Hepatocyte (in vitro differentiated cells): Measurements from ENCODE around the gene NARS2. TPM values are rescaled to one million over a fixed set of nuclear protein-coding genes. Genes with fewer than 3 reads are reported as not detected.
A peak's percentile ranks its signal among the peaks of the same experiment; 100 is the strongest.

ENCODE experiments used
- DNase-seq: peaks from one replicate; pipeline ENCODE4 v3.0.0-alpha.2; 2016; ENCODE audit warnings: low spot score
- H2AFZ ChIP-seq: fragments of 200-600 bp; sonication (generic); 2 replicates; pipeline ENCODE4 v1.6.0; 2016; ENCODE audit warnings: antibody characterized with exemption, mild to moderate bottlenecking
- H3K27ac ChIP-seq: fragments of 200-600 bp; sonication (generic); 2 replicates; pipeline ENCODE4 v1.5.1; 2016; ENCODE audit warnings: mild to moderate bottlenecking
- H3K27me3 ChIP-seq: fragments of 200-600 bp; sonication (generic); 2 replicates; pipeline ENCODE4 v1.6.1; 2016
- H3K36me3 ChIP-seq: fragments of 200-600 bp; sonication (generic); replicated peaks from 2 replicates; pipeline ENCODE4 v1.5.1; 2016; ENCODE audit warnings: low read depth; ENCODE audit not compliant: insufficient read depth
- H3K4me1 ChIP-seq: fragments of 200-600 bp; sonication (generic); 2 replicates; pipeline ENCODE4 v1.5.1; 2016; ENCODE audit warnings: mild to moderate bottlenecking, moderate library complexity; ENCODE audit not compliant: insufficient read depth
- H3K4me2 ChIP-seq: fragments of 200-600 bp; sonication (generic); 2 replicates; pipeline ENCODE4 v1.6.0; 2016
- H3K4me3 ChIP-seq: fragments of 200-600 bp; sonication (generic); 2 replicates; pipeline ENCODE4 v1.5.1; 2016; ENCODE audit warnings: mild to moderate bottlenecking
- H3K79me2 ChIP-seq: fragments of 200-600 bp; sonication (generic); 2 replicates; pipeline ENCODE4 v1.6.0; 2017; ENCODE audit warnings: mild to moderate bottlenecking
- H3K9me2 ChIP-seq: fragments of 200-600 bp; sonication (generic); replicated peaks from 2 replicates; pipeline ENCODE4 v1.6.0; 2017; ENCODE audit warnings: mild to moderate bottlenecking; ENCODE audit not compliant: insufficient read depth
- H3K9me3 ChIP-seq: fragments of 200-600 bp; sonication (generic); 2 replicates; pipeline ENCODE4 v1.5.1; 2016; ENCODE audit warnings: low read depth, mild to moderate bottlenecking
- H4K20me1 ChIP-seq: fragments of 200-600 bp; sonication (generic); 2 replicates; pipeline ENCODE4 v1.6.0; 2016; ENCODE audit warnings: mild to moderate bottlenecking; ENCODE audit not compliant: insufficient read depth, poor library complexity, severe bottlenecking
- EZH2 ChIP-seq: fragments of 200-600 bp; sonication (generic); IDR thresholded peaks from 2 replicates; pipeline ENCODE4 v1.6.1; 2016; ENCODE audit warnings: antibody characterized with exemption, mild to moderate bottlenecking, borderline replicate concordance
- EZH2phosphoT487 ChIP-seq: fragments of 200-600 bp; sonication (generic); IDR thresholded peaks from one replicate; pipeline ENCODE4 v1.6.1; 2018; ENCODE audit warnings: antibody characterized with exemption, mild to moderate bottlenecking, low read depth, moderate library complexity; ENCODE audit not compliant: unreplicated experiment, severe bottlenecking
- WGBS: methylation state at CpG from one replicate; pipeline ENCODE4 v1.1.6; 2016; ENCODE audit warnings: low lambda C conversion rate; ENCODE audit errors: missing lambda C conversion rate; 5-methylcytosine and 5-hydroxymethylcytosine counted together
- polyA plus RNA-seq: library from polyadenylated mRNA; unstranded; fragments of >200 nt; fragmentation: Nextera tagmentation; extraction: Ambion mirVana; gene quantifications from 2 replicates; pipeline ENCODE4 v1.2.1, GENCODE V29; 2016
- total RNA-seq: library from RNA; depleted of rRNA; stranded (reverse); fragments of >200 nt; gene quantifications from 2 replicates; pipeline ENCODE4 v1.2.3, GENCODE V29; 2014
- TF ChIP-seq, protein P1 (sequence below): fragments of 200-600 bp; sonication (generic); IDR thresholded peaks from 2 replicates; pipeline ENCODE4 v1.5.1; 2016; ENCODE audit warnings: antibody characterized with exemption, mild to moderate bottlenecking; ENCODE audit not compliant: poor library complexity

NARS2 gene
- total and polyA plus RNA-seq, 2 experiments from 2014 or later: 17.5 to 19.1 TPM

GRCh38 chr11:78449866-78450265 lies 124.8 kb downstream of the NARS2 start:
- Histone ChIP-seq H3K9me3 (no peaks in the 10 kb centered on the region), H3K36me3 (no peaks in the 10 kb centered on the region), H2AFZ (no peak overlapping the region), H3K79me2 (no peaks in the 10 kb centered on the region), H3K27ac (no peak overlapping the region), H3K27me3 (no peaks in the 10 kb centered on the region), H3K4me1 (no peaks in the 10 kb centered on the region), H3K4me2 (no peak overlapping the region), H3K9me2 (no peaks in the 10 kb centered on the region), H3K4me3 (no peak overlapping the region), H4K20me1 (no peaks in the 10 kb centered on the region)
- TF ChIP-seq EZH2phosphoT487: no peak
- TF ChIP-seq, protein P1, sequence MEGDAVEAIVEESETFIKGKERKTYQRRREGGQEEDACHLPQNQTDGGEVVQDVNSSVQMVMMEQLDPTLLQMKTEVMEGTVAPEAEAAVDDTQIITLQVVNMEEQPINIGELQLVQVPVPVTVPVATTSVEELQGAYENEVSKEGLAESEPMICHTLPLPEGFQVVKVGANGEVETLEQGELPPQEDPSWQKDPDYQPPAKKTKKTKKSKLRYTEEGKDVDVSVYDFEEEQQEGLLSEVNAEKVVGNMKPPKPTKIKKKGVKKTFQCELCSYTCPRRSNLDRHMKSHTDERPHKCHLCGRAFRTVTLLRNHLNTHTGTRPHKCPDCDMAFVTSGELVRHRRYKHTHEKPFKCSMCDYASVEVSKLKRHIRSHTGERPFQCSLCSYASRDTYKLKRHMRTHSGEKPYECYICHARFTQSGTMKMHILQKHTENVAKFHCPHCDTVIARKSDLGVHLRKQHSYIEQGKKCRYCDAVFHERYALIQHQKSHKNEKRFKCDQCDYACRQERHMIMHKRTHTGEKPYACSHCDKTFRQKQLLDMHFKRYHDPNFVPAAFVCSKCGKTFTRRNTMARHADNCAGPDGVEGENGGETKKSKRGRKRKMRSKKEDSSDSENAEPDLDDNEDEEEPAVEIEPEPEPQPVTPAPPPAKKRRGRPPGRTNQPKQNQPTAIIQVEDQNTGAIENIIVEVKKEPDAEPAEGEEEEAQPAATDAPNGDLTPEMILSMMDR: no peak
- no peak for TF ChIP-seq EZH2
- DNase-seq: no peak
- WGBS: 89% methylated on average over 4 of the region's 4 CpGs

DNA sequence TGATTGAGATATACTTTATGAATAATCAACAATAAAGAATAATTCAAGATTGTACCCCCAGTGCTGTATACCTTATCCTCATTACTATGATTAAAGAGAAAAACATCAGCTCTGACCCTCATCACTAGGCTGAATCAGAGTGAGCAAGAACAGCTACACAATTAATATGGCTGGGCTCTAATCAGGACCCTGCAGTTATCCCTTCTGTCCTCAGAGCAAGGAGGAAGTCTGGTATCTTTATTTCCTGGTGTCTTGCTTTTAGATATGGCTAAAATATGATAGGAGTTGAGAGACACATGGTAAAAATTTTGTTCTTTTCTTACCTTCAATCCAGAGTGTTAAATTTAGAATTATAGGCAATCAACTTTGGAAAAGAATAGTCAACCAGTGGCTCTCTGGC lies 128.5 kb downstream of the NARS2 start:
- Histone ChIP-seq H3K27ac (no peak overlapping the region), H3K4me1 (no peaks in the 10 kb centered on the region), H3K36me3 (no peaks in the 10 kb centered on the region), H4K20me1 (no peaks in the 10 kb centered on the region), H3K9me2 (no peaks in the 10 kb centered on the region), H3K4me3 (no peak overlapping the region), H3K27me3 (no peaks in the 10 kb centered on the region), H2AFZ (no peak overlapping the region), H3K79me2 (no peaks in the 10 kb centered on the region), H3K4me2 (no peak overlapping the region), H3K9me3 (no peaks in the 10 kb centered on the region)
- DNase-seq: no peak
- TF ChIP-seq EZH2phosphoT487 (no peak), EZH2 (no peak)
- TF ChIP-seq, protein P1: no peak

GRCh38 chr11:78444726-78445125 lies 129.9 kb downstream of the NARS2 start:
- TF ChIP-seq EZH2: no peak
- TF ChIP-seq, protein P1: no peak
- TF ChIP-seq EZH2phosphoT487: no peak
- Histone ChIP-seq H3K4me3 (no peak overlapping the region), H3K4me1 (no peaks in the 10 kb centered on the region), H3K4me2 (no peak overlapping the region), H4K20me1 (no peaks in the 10 kb centered on the region), H3K27ac (no peak overlapping the region), H3K9me3 (no peaks in the 10 kb centered on the region), H2AFZ (no peak overlapping the region), H3K79me2 (no peaks in the 10 kb centered on the region), H3K9me2 (no peaks in the 10 kb centered on the region), H3K27me3 (no peaks in the 10 kb centered on the region), H3K36me3 (no peaks in the 10 kb centered on the region)
- no peak for DNase-seq
- 79% methylated on average over 1 of the region's 1 CpG for WGBS

GRCh38 chr11:78441956-78442355 lies 132.7 kb downstream of the NARS2 start:
- peak overlapping the region; percentile 24 for H3K27ac ChIP-seq
- no peak overlapping the region for H3K4me3 ChIP-seq
- TF ChIP-seq EZH2 (no peak), EZH2phosphoT487 (no peak)
- TF ChIP-seq, protein P1: no peak
- H4K20me1 ChIP-seq: no peaks in the 10 kb centered on the region
- WGBS: 76% methylated on average over 4 of the region's 4 CpGs
- H3K4me2 ChIP-seq: no peak overlapping the region
- H3K79me2 ChIP-seq: no peaks in the 10 kb centered on the region
- H2AFZ ChIP-seq: no peak overlapping the region
- H3K27me3 ChIP-seq: no peaks in the 10 kb centered on the region
- no peaks in the 10 kb centered on the region for H3K36me3 ChIP-seq
- H3K9me3 ChIP-seq: no peaks in the 10 kb centered on the region
- no peak for DNase-seq
- no peaks in the 10 kb centered on the region for H3K4me1 ChIP-seq
- no peaks in the 10 kb centered on the region for H3K9me2 ChIP-seq
